IPS-15b (cell line): ENCODE results near the gene ZNF333.
"Not testable (repeated sequence)": the region's sequence is repeated elsewhere in the genome, so short reads cannot be mapped to it uniquely, and the experiment has no call there.

ENCODE experiments used
- H3K27me3 ChIP-seq: one replicate; pipeline ENCODE4 v1.6.1; 2013; ENCODE audit warnings: low read length; ENCODE audit not compliant: control insufficient read depth, insufficient read depth
- H3K36me3 ChIP-seq: one replicate; pipeline ENCODE4 v1.6.1; 2013; ENCODE audit warnings: low read length; ENCODE audit not compliant: control insufficient read depth, insufficient read depth
- H3K4me1 ChIP-seq: one replicate; pipeline ENCODE4 v1.6.1; 2013; ENCODE audit warnings: mild to moderate bottlenecking, low read length; ENCODE audit not compliant: control insufficient read depth, insufficient read depth
- H3K4me3 ChIP-seq: one replicate; pipeline ENCODE4 v1.5.1; 2013; ENCODE audit warnings: low read depth, low read length
- H3K9ac ChIP-seq: one replicate; pipeline ENCODE4 v1.6.1; 2013; ENCODE audit warnings: low read depth, mild to moderate bottlenecking, low read length
- H3K9me3 ChIP-seq: one replicate; pipeline ENCODE4 v1.6.1; 2013; ENCODE audit warnings: mild to moderate bottlenecking, low read length; ENCODE audit not compliant: control insufficient read depth, insufficient read depth

The ZNF333 gene

DNA sequence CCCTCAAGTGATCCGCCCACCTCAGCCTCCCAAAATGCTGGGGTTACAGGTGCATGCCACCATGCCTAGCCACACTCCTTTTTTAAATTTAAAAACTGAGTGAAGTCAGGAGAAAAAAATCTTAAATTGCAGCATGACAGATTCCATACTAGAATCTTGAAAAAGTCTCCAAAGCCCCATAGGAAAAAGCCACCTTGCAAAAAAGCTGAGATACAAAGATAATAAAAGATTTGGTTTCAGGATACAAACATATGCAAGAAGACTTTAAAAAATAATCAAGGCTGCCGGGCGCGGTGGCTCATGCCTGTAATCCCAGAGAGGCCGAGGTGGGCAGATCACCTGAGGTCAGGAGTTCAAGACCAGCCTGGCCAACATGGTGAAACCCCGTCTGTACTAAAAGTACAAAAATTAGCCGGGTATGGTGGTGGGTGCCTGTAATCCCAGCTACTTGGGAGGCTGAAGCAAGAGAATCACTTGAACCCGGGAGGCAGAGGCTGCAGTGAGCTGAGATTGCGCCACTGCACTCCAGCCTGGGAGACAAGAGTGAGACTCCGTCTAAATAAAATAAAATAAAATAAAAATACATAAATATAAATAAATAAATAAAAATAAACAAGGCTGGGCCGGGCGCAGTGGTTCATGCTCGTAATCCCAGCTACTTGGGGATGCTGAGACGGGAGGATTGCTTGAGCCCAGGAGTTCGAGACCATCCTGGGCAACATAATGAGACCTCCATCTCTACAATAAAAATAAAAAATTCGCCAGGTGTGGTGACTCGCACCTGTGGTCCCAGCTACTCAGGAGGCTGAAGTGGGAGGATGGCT lies 92.1 kb downstream of the ZNF333 start:
- H3K4me1 ChIP-seq, H3K27me3 ChIP-seq, H3K4me3 ChIP-seq, H3K9ac ChIP-seq, H3K36me3 ChIP-seq, H3K9me3 ChIP-seq: not testable (repeated sequence)

DNA sequence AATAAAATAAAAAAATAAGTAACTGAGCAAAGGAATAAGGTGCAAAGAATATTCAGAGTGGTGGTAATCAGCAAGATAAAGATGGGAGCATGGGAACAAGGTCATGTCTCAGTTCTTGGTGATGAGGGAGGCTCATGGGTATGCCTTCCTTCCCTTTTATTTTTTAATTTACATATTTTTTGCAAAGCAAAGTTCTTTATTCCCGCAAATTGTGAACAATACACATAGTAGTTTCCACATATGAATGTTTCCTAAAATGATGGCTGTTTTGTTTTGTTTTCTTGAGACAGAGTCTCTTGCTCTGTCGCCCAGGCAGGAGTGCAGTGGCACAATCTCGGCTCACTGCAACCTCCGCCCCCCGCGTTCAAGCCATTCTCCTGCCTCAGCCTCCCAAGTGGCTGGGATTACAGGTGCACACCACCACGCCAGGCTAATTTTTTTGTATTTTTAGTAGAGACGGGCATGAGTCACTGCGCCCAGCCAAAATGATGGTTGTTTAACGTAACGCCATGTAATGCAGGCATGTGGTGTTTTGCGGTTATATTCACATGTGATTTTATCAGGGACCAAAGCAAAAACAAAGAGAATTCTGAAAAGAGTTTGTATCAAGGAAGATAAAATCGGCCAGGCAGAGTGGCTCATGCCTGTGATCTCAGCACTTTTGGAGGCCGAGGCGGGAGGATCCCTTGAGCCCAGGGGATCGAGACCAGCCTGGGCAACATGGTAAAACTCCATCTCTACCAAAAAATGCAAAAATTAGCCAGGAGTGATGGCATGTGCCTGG lies 93.0 kb downstream of the ZNF333 start:
- Histone ChIP-seq H3K9ac (no peak overlapping the region), H3K4me1 (peaks cover 4% of the 10 kb centered on the region)

More for the DNA sequence above, 93.0 kb downstream of the ZNF333 start:
- Histone ChIP-seq H3K9me3 (no peaks in the 10 kb centered on the region), H3K36me3 (no peaks in the 10 kb centered on the region), H3K4me3 (no peak overlapping the region), H3K27me3 (no peaks in the 10 kb centered on the region)
